ENCODE measurements around the gene SPDEF.

DNA sequence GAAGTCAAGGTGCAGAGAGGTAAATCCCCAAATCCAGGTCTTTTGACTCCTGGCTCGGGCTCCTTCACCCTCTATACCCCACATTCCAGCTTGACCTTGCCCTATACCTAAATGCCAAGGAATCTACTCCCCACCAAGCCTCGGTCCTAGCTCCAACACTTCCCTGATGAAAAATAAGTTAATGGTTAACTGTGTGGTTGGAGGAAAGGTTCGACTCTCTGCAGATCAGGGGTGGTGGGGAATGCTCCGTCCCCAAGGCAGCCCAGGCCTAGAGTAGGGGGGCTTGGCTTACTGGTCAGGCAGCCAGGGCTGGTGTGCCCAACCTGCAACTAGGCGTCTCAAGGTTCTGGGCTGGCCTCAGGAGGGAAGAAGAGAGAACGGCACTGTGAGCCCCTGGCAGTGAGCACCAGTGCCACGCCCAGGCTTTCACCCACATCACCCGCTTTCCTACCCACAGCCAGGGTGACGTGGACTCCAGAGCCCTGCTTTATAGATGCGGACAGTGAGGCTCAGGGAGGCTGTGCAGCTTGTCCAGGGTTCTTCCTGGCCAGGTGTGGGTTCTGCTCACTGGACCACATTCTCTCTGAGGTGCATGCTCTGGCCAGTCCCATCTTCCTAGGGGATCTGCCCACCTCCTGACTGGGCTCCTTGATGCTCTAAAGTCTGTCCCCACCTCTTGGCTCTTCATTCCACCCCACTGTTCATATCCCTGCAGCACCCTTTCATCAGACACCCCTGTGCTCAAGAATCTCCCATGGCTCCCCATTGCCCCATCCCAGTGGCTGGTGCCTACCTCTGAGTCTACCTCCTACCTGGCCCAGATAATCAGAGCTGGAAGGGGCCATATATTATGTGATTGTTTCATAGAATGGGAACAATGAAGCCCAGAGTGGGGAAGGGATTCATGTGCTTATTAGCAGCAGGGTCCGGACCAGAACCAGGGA, 8.2 kb downstream of the SPDEF start:
- no peak for TF ChIP-seq CTCF (IDR thresholded peaks at IDR 0.05)
- no peak for TF ChIP-seq EZH2 (IDR thresholded peaks at IDR 0.05)
- no peak for TF ChIP-seq EZH2phosphoT487 (IDR thresholded peaks at IDR 0.05)
